Activated naive CD4-positive, alpha-beta T cell treated with anti-CD3 and anti-CD28 coated beads, Interleukin-2, amount 10 ng/mL, durations not matched to agents 7 days and 5 days (primary cell): ENCODE data around the gene DSG4.

Experiments used
- CTCF ChIA-PET: fragments of 350-600 bp; sonication (Branson Sonifier 250); formaldehyde crosslinking; loops from one replicate; lab custom pipeline; 2021; ENCODE audit warnings: antibody characterized with exemption; lab: Charles Lee
- DNase-seq: peaks from one replicate; pipeline ENCODE4 v3.0.0-alpha.2; 2020
- H3K27ac Mint-ChIP-seq: one replicate; pipeline ENCODE4 v1.8.0; 2021; ENCODE audit warnings: mild to moderate bottlenecking, moderate library complexity, mixed read lengths
- H3K27me3 Mint-ChIP-seq: one replicate; pipeline ENCODE4 v1.8.0; 2021; ENCODE audit warnings: mild to moderate bottlenecking, mixed read lengths
- H3K36me3 Mint-ChIP-seq: one replicate; pipeline ENCODE4 v1.8.0; 2021; ENCODE audit warnings: mixed read lengths
- H3K4me1 Mint-ChIP-seq: one replicate; pipeline ENCODE4 v1.8.0; 2021; ENCODE audit warnings: mixed read lengths
- H3K4me3 Mint-ChIP-seq: one replicate; pipeline ENCODE4 v1.8.0; 2021; ENCODE audit warnings: mild to moderate bottlenecking, moderate library complexity, mixed read lengths
- H3K9me3 Mint-ChIP-seq: one replicate; pipeline ENCODE4 v1.8.0; 2021; ENCODE audit warnings: mixed read lengths

The DSG4 gene

DNA sequence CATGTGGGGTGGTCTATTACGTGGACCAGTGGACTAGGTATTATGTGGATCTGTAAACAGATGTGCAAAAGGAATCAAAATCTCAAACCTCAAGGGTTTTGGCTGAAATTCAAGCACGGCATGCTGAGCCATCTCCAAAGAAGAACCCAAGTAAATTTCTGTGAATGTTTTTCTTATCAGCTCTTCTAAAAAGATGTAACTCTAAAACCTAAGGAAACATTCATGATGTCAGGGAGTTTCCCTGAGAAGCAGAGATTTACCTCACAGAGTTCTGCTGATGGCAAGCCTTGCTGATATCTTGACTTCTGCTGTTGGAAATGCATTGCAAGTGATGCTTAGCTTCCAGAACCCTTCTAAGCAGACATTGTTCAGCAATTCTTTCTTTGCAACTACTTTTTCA lies 21.6 kb downstream of the DSG4 start:
- CTCF ChIA-PET, result no interaction called here
- Mint-ChIP-seq H3K4me3 (no peak overlapping the region), H3K36me3 (no peaks in the 10 kb centered on the region)

DNA sequence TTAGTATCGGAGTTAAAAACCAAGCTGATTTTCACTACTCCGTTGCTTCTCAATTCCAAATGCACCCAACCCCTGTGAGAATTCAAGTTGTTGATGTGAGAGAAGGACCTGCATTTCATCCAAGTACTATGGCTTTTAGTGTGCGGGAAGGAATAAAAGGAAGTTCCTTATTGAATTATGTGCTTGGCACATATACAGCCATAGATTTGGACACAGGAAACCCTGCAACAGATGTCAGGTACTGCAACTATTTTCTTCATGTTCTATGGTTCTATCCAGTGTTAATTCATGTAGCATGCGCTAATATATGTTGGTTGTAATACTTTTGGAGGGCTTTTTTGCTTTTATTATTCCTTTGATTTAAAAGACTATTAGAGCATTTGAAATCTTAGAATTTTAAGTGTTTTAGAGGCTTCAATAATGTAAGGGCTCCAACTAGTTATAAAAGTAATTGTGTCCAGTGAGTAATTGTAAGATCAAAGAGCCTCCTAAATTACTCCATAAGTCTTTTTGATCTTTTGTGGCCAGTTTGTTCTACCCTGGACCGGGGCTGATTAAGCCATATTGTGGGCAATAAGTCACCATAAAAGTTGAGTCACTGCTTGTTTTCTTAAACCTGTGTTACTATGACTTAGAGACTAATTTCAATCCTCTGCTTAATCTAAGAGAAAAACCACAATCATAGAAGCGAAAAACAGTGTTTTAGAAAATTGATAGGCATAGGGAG lies 22.9 kb downstream of the DSG4 start:
- no peaks in the 10 kb centered on the region for H3K4me1 Mint-ChIP-seq
- CTCF ChIA-PET, result no interaction called here
- no peak overlapping the region for H3K27ac Mint-ChIP-seq
- H3K4me3 Mint-ChIP-seq, result no peak overlapping the region
- no peaks in the 10 kb centered on the region for H3K9me3 Mint-ChIP-seq
- no peak for DNase-seq
- no peaks in the 10 kb centered on the region for H3K27me3 Mint-ChIP-seq
- H3K36me3 Mint-ChIP-seq, result no peaks in the 10 kb centered on the region

More for the DNA sequence above, 21.6 kb downstream of the DSG4 start:
- DNase-seq, result no peak
- Mint-ChIP-seq H3K4me1 (no peaks in the 10 kb centered on the region), H3K27me3 (no peaks in the 10 kb centered on the region), H3K9me3 (no peaks in the 10 kb centered on the region), H3K27ac (no peak overlapping the region)

DNA sequence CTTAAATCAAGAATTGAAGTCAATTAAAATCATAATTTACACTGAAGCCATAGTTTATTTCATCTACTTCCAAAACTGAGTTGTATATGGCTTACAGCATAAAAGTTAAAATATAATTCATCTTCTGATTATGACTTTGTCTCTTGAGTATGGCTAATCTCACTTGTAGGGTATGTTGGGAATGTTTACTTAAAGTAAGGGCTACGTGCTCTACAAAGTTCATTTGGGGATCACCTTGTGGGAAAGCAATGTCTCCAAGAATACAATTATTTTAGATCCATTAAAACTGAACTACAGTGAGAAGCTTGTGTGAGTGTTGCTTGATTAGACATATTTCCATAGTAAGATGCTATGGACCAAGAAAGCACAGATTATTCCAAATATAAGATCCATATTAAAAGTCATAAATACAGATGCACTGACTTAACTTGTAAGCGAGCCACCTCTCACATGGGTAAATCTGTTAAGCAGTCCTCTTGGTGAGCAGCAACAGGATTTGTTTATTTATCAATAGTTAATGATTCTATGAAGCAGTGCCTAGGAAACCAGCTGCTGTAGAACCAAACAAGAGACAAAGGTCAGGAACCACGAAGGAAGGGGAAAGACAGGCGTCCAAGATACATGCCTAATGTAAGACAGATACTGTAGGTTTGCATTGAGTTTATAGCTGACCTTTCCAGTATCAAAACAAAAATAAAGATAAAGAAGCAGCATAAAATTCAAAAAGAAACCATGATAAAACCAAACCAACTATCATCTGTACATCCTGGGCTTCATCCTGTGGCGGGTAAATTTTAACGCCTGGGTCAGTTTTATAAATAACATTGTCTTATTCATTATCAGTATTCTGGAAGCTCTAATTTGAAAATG lies 24.8 kb downstream of the DSG4 start:
- CTCF ChIA-PET, result interaction anchor here (1.9 kb wide), 1 partner anchor 23 kb away, joined by 5 read pairs; no protein-coding TSS in a partner anchor
- DNase-seq, result no peak
- no peaks in the 10 kb centered on the region for H3K27me3 Mint-ChIP-seq
- H3K36me3 Mint-ChIP-seq, result no peaks in the 10 kb centered on the region
- H3K4me3 Mint-ChIP-seq, result no peak overlapping the region
- no peaks in the 10 kb centered on the region for H3K4me1 Mint-ChIP-seq
- no peaks in the 10 kb centered on the region for H3K9me3 Mint-ChIP-seq
- H3K27ac Mint-ChIP-seq, result no peak overlapping the region

DNA sequence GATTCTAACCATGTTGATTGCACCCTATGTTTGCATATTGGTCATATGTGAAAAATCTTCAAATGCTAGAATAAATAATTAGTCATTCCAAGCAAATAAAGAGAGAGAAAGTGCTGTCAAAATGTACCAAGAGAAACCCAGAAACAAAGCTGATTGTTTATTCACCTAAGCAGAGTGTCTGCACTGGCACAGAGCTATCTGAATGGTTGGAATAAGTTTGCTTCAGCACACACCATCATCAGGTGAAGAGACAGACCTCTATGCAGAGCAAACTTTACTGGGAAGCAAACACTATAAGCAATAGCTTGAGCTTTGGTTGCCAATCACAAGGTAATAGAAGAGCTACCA lies 25.4 kb downstream of the DSG4 start:
- Mint-ChIP-seq H3K27ac (no peak overlapping the region), H3K27me3 (no peaks in the 10 kb centered on the region), H3K4me1 (no peaks in the 10 kb centered on the region), H3K4me3 (no peak overlapping the region), H3K9me3 (no peaks in the 10 kb centered on the region), H3K36me3 (no peaks in the 10 kb centered on the region)
- DNase-seq, result no peak
- CTCF ChIA-PET, result interaction anchor here (1.9 kb wide), 1 partner anchor 22 kb away, joined by 5 read pairs; no protein-coding TSS in a partner anchor

DNA sequence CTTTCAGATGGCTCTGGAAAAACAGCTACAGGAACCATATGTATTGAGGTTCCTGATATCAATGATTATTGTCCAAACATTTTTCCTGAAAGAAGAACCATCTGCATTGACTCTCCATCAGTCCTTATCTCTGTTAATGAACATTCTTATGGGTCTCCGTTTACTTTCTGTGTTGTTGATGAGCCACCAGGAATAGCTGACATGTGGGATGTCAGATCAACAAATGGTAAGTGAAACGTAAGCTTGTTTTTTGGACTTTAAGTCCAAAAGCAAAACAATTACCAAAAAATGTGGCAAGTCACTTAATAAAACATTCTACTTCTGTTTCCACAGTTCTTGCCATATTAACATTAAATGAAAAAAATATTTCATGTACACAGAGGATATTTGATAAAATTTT lies 26.8 kb downstream of the DSG4 start:
- Mint-ChIP-seq H3K4me1 (no peaks in the 10 kb centered on the region), H3K27me3 (no peaks in the 10 kb centered on the region), H3K36me3 (no peaks in the 10 kb centered on the region), H3K27ac (no peak overlapping the region), H3K4me3 (no peak overlapping the region), H3K9me3 (no peaks in the 10 kb centered on the region)
- DNase-seq, result no peak
- CTCF ChIA-PET, result interaction anchor here (1.9 kb wide), 1 partner anchor 21 kb away, joined by 5 read pairs; no protein-coding TSS in a partner anchor

DNA sequence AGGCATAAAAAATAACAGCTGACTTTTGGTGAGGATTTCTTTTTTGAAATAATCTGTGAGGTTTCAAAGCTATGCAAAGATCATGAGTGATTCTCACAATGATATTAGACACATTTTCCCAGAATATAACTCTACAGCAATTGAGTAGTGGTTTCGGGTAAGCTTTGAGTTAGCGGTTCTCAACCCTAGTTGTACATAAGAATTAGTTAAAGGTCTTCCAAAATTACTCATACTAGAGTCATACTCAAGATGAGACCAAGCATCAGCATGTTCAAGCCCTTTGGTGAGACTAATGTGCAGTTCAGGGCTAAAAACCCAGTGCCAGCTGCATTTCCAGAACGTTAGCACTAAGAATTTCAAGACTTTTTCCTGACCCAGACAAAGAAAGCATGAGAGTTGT lies 31.1 kb downstream of the DSG4 start:
- CTCF ChIA-PET, result no interaction called here
- Mint-ChIP-seq H3K27ac (no peak overlapping the region), H3K36me3 (no peaks in the 10 kb centered on the region), H3K27me3 (no peaks in the 10 kb centered on the region), H3K9me3 (peaks cover 4% of the 10 kb centered on the region), H3K4me3 (no peak overlapping the region), H3K4me1 (no peaks in the 10 kb centered on the region)
- no peak for DNase-seq

DNA sequence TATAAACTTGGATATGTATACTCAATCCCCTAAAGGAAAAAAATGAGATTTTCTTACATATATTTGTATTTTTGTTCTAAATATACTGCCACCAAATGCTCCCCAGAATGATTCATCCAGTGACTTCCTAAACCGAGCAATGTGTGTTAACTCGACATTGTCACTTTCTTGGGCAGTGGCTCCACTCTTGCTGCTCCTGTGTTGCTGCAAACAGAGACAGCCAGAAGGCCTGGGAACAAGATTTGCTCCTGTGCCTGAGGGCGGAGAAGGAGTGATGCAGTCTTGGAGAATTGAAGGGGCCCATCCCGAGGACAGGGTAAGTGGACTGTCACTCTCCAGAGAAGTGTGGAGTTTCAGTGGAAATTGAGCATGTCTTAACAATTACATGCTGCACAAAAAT lies 32.7 kb downstream of the DSG4 start:
- Mint-ChIP-seq H3K27ac (no peak overlapping the region), H3K36me3 (no peaks in the 10 kb centered on the region), H3K4me3 (no peak overlapping the region), H3K9me3 (peaks cover 4% of the 10 kb centered on the region), H3K4me1 (no peaks in the 10 kb centered on the region), H3K27me3 (no peaks in the 10 kb centered on the region)
- no peak for DNase-seq
- CTCF ChIA-PET, result interaction anchor here (1.2 kb wide), 1 partner anchor 15 kb away, joined by 4 read pairs; no protein-coding TSS in a partner anchor

DNA sequence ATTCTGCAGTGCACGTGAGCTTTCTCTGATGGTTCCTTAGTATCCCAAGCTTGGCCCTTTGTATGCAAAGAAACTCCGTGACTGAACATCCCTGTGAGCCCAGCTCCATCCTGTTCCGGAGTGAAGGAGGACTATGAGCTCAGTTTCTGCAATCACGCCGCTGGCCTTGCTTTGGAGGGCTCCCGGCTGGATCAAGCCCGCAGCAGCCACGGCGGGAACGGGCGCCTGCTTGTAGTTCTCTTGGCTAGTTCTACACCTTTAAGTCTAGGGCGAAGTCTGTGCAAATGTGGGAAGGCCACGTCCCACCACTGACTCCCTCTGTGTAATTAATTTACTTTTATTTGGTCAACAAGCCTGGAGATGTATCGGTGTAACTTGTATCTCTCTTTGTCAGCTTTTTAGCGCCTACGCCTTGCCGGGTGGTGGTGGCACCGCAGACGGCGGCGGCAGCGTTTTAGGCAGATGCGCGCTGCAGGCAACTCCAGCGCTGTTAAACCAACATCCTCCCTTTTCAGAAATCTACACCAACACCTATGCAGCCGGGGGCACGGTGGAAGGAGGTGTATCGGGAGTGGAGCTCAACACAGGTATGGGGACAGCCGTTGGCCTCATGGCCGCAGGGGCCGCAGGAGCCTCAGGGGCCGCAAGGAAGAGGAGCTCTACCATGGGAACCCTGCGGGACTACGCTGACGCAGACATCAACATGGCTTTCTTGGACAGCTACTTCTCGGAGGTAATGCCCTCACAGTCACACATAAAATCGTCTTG lies 34.3 kb downstream of the DSG4 start:
- H3K27me3 Mint-ChIP-seq, result no peaks in the 10 kb centered on the region
- H3K27ac Mint-ChIP-seq, result no peak overlapping the region
- no peaks in the 10 kb centered on the region for H3K4me1 Mint-ChIP-seq
- CTCF ChIA-PET, result no interaction called here
- H3K36me3 Mint-ChIP-seq, result no peaks in the 10 kb centered on the region
- peaks cover 4% of the 10 kb centered on the region for H3K9me3 Mint-ChIP-seq
- H3K4me3 Mint-ChIP-seq, result no peak overlapping the region
- no peak for DNase-seq

DNA sequence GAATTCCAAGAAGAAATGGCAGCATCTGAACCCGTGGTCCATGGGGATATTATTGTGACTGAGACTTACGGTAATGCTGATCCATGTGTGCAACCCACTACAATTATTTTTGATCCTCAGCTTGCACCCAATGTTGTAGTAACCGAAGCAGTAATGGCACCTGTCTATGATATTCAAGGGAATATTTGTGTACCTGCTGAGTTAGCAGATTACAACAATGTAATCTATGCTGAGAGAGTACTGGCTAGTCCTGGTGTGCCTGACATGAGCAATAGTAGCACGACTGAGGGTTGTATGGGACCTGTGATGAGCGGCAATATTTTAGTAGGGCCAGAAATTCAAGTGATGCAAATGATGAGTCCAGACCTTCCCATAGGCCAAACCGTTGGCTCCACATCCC lies 36.6 kb downstream of the DSG4 start:
- CTCF ChIA-PET, result no interaction called here
- no peak for DNase-seq
- H3K4me3 Mint-ChIP-seq, result no peak overlapping the region
- H3K4me1 Mint-ChIP-seq, result no peaks in the 10 kb centered on the region
- no peaks in the 10 kb centered on the region for H3K36me3 Mint-ChIP-seq
- peaks cover 4% of the 10 kb centered on the region for H3K9me3 Mint-ChIP-seq
- no peaks in the 10 kb centered on the region for H3K27me3 Mint-ChIP-seq
- no peak overlapping the region for H3K27ac Mint-ChIP-seq

DNA sequence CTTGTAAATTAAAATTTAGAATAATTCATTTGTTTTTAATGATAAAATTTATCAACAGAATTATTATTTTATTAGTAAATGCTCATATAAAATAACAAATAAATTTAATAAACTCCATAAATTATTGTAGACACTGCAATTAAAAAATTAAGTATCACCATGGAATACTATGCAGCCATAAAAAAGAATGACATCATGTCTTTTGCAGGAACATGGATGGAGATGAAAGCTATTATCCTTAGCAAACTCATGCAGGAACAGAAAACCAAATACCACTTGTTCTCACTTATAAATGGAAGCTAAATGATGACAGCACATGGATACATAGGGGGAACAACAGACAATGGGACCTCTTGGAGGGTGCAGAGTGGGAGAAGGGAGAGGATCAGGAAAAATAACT lies 41.3 kb downstream of the DSG4 start:
- DNase-seq, result no peak
- Mint-ChIP-seq H3K27me3 (no peaks in the 10 kb centered on the region), H3K4me3 (no peak overlapping the region), H3K27ac (no peak overlapping the region), H3K4me1 (no peaks in the 10 kb centered on the region), H3K9me3 (no peaks in the 10 kb centered on the region), H3K36me3 (no peaks in the 10 kb centered on the region)
- CTCF ChIA-PET, result no interaction called here

DNA sequence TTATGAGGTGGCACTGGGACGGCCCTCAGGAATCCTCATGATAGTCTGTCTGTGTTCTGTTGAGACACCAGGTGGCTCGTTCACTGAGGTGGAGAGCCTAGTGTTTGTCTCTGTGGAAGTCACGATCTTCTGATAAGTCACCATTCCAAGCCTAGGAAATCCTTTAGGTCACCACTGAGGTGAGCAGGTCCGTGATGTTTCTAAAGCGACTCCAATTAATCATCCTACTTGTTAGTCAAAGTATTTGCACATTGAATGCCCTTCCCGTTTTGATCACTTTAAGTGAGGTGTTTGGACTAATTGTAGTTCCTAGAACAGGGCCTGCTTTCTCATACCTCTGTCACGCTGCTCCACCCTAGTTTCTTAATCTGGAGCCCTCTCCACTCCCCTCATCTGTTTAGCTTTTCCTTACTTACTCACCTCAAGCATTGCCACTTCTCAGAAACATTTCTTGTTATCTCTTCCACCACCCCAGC lies 42.9 kb downstream of the DSG4 start:
- H3K36me3 Mint-ChIP-seq, result no peaks in the 10 kb centered on the region
- no peak overlapping the region for H3K27ac Mint-ChIP-seq
- H3K27me3 Mint-ChIP-seq, result no peaks in the 10 kb centered on the region
- H3K9me3 Mint-ChIP-seq, result no peaks in the 10 kb centered on the region
- CTCF ChIA-PET, result no interaction called here
- H3K4me3 Mint-ChIP-seq, result no peak overlapping the region
- DNase-seq, result no peak
- no peaks in the 10 kb centered on the region for H3K4me1 Mint-ChIP-seq

DNA sequence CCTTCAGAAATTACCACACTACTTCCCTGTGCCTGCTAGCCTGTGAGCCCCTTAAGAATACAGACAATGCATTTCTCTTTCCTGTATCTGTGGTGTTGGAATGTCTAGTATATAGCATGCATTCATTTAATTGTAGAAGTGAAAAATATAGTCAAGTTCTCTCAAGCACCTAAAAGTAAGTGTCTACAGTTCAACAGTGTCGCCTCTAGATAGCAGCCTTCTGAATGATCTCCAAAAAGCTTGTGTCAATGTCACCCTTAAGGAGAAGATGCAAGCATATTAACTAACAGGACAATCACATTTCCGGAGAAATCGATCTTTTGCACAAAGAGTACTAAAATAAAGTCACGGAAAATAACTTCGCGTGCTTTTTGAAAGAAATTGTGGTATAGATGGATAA lies 43.5 kb downstream of the DSG4 start:
- H3K4me1 Mint-ChIP-seq, result no peaks in the 10 kb centered on the region
- no peak for DNase-seq
- no peaks in the 10 kb centered on the region for H3K27me3 Mint-ChIP-seq
- H3K4me3 Mint-ChIP-seq, result no peak overlapping the region
- CTCF ChIA-PET, result no interaction called here
- H3K9me3 Mint-ChIP-seq, result no peaks in the 10 kb centered on the region
- H3K36me3 Mint-ChIP-seq, result no peaks in the 10 kb centered on the region
- no peak overlapping the region for H3K27ac Mint-ChIP-seq

DNA sequence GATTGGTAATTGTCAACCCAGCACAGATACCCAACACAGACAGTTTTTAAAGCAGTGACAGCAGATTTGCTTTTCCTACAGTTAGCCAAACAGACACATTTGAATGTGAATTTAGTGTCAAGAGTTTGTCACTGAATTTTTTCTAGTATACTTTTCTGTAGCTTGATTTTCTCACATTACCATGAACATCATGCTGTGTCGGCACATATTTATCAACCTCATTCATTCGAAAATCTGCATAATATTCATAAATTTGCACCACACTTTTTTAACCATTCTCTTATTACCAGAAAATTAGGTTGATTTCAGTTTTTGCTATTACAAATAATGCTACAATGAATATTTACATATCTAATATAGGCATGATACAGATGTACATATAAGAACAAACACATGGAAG lies 43.9 kb downstream of the DSG4 start:
- Mint-ChIP-seq H3K27me3 (no peaks in the 10 kb centered on the region), H3K36me3 (no peaks in the 10 kb centered on the region), H3K4me3 (no peak overlapping the region), H3K9me3 (no peaks in the 10 kb centered on the region), H3K4me1 (no peaks in the 10 kb centered on the region), H3K27ac (no peak overlapping the region)
- DNase-seq, result no peak
- CTCF ChIA-PET, result no interaction called here

DNA sequence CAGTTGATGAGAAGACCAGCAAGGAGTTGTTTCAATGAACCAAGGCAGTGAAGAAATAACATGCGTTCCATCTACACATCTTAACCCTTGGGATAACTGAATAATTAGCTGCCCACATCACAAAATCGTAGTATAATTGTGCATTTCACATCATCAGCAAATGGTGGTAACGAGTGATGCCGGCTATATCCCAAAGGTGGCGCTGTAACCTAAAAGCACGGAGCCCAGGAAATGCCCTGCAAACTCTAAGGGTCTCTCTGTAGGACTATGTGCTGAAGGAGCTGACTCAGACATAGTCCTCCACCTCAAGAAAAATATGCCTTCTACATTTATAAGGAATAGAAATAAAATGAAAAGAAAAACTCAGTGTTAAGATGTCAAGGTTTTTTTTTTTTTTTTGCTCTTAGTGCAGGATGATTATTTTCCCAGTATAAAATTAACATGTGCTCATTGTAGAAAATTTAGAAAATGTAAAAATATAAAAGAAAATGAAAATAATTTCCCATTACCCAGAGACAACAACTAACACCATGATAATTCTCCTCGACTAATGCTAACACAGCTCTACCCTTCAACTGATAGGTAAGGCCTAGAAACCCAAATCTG lies 47.9 kb downstream of the DSG4 start:
- no peaks in the 10 kb centered on the region for H3K36me3 Mint-ChIP-seq
- H3K4me3 Mint-ChIP-seq, result no peak overlapping the region
- CTCF ChIA-PET, result interaction anchor here (0.7 to 1.3 kb wide), 6 partner anchors 14 to 1182 kb away, joined by 3 to 5 read pairs (median 4); no protein-coding TSS in a partner anchor
- H3K9me3 Mint-ChIP-seq, result no peaks in the 10 kb centered on the region
- no peaks in the 10 kb centered on the region for H3K27me3 Mint-ChIP-seq
- H3K27ac Mint-ChIP-seq, result no peak overlapping the region
- no peaks in the 10 kb centered on the region for H3K4me1 Mint-ChIP-seq
- DNase-seq, result no peak
